VCaP (cell line): ENCODE results near the gene APOC4.

Source experiments
- H3K27ac ChIP-seq: fragments of 450-650 bp; 2 replicates; pipeline ENCODE4 v1.5.1; 2017
- CTCF ChIP-seq: fragments of 450-650 bp; conservative IDR thresholded peaks from 2 replicates; pipeline ENCODE4 v1.5.1; 2017; ENCODE audit warnings: mild to moderate bottlenecking, moderate library complexity

Gene APOC4, protein sequence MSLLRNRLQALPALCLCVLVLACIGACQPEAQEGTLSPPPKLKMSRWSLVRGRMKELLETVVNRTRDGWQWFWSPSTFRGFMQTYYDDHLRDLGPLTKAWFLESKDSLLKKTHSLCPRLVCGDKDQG

DNA sequence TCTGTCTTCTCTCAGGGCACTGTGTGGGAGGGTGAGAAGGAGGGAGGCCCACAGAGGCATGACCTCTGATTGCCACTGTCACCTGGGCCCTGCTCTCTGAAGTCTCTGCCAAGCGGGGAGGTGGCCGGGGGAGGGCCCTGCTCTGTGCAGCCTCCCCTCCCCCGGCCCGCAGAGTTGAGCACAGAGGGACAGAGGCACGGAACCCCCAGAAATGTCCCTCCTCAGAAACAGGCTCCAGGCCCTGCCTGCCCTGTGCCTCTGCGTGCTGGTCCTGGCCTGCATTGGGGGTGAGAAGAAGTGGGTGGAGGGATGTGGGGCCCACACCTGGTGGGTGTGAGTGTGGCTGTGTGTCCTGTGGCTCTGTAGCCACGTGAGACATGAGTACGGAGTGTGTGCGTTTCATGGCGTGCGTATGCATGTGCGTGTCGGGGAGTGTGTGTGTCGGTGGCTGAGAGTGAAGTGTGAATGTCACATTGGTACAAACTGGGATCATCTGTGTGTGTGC, at the start of gene APOC4:
APOC4 (plus strand) TSS at position 171 of the 505 bp plus-strand sequence; CDS start at position 212, 41 bp downstream.
- H3K27ac ChIP-seq, result no peak within 1 kb of the TSS
- no peak for TF ChIP-seq CTCF

- TF ChIP-seq CTCF, result no peak
- H3K27ac ChIP-seq, result peak overlapping the region; percentile 95; the same call in 1 of the 2 replicates
Measured at GRCh38 chr19:44892932-44893331, 49.1 kb upstream of the APOC4 start.

DNA sequence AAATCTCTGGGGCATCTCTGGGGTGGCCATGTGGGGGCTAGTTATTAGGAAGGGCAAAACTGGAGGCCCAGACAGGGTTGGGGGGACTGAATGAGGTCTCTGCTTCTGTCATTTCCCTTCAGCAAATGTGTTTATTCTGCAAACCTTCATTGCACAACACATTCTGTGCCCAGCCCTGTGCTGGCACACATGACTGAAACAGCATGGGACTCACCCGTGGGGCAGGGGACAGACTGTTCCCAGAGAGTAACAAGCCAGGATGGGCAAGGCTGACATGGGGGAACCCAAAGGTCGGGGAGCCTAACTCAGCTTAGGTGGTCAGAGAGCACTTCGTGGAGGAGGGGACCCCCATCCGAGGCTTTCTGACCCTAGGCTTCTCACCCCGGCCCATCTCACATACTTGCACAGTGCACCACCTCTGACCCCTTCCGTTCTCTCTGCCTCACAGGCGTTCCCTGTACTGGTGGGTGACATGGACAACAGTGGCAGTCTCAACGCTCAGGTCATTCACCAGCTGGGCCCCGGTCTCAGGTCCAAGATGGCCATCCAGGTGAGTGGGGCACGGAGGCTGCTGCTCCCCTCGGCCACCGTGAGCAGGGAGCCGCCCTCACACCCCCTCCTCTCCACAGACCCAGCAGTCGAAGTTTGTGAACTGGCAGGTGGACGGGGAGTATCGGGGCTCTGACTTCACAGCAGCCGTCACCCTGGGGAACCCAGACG, 48.5 kb upstream of the APOC4 start:
- H3K27ac ChIP-seq, result peak overlapping the region; percentile 95; the same call in 1 of the 2 replicates
- no peak for TF ChIP-seq CTCF

DNA sequence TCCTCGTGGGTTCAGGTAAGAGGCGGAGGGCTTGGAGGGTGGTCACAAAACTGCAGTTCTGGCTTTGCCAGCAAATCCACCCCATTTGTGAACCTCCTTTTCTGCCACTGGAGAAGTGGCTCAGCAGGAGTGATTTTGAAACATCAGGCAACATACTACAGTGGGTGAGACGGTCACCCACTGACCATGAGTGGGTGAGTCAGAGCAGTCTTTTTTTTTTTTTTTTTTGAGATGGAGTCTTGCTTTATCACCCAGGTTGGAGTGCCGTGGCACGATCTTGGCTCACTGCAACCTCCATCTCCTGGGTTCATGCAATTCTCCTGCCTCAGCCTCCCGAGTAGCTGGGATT, 48.0 kb upstream of the APOC4 start:
- TF ChIP-seq CTCF, result no peak
- H3K27ac ChIP-seq, result no peak overlapping the region; the same call in 1 of the 2 replicates

DNA sequence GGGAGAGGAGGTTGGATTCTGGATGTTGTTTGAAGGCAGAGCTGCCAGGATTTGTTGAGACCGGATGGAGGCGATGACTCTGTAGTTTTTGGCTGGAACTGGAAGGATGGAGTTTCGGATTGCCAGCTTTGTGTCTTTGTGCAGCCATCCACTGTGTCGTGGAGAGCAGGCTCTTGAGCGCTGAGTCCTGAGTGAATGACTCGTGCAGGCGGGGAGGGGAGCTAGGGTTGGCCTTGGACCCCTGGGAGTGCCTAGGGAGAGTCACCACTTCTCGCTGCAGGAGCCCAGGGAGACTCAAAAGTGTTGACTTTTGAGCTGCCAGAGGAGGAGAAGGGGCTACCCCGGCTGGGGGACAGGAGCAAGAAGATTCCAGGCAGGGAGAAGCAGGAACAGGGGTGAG, 47.1 kb upstream of the APOC4 start:
- TF ChIP-seq CTCF, result no peak
- no peak overlapping the region for H3K27ac ChIP-seq

GRCh38 chr19:44897835-44898234, 44.2 kb upstream of the APOC4 start:
- H3K27ac ChIP-seq, result no peak overlapping the region
- no peak for TF ChIP-seq CTCF

DNA sequence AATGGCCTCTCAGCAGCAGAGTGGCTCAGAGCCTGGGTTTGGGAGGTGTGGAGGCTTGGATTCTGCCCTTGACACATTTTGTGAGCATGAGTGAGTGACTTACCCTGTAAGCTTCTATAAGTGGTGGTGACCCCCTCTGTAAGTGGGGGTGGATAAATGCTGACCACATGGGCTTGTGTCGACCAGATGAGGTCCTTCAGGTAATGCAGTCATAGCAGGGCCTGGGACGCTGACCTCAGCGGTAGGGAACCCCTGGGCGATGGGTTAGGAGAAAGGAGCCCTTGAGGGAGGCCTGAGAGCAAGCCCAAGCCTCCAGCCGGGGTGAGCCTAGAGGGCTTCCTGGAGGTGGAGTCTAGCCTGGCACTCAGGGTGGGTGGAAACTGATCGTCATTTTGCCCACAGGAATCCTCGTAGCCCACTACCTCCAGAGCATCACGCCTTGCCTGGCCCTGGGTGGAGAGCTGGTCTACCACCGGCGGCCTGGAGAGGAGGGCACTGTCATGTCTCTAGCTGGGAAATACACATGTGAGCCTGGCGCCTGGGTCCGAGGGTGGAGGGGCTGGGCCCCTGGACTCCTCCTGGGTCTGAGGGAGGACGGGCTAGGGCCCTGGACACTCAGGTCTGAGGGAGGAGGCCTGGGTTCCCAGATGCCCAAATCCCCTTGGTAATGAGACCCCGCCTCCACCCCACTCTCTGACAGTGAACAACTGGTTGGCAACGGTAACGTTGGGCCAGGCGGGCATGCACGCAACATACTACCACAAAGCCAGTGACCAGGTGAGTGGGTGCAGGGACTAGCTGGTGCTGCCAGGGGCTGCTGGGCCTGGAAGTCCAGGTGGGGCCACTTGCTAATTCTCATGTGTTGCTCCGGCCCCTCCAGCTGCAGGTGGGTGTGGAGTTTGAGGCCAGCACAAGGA, 41.5 kb upstream of the APOC4 start:
- TF ChIP-seq CTCF, result no peak
- no peak overlapping the region for H3K27ac ChIP-seq
